Measurements from ENCODE around the gene CARS1. TPM values are rescaled to one million over a fixed set of nuclear protein-coding genes. Genes with fewer than 3 reads are reported as not detected.

The CARS1 gene
- total RNA-seq, 4 donors from 2014 or later, result 38.1 to 66.5 (median 40.9) TPM

GRCh38 chr11:2992997-2993325 lies 64.3 kb downstream of the CARS1 start:
- no peaks in the 10 kb centered on the region for H3K36me3 ChIP-seq
- DNase-seq (ENCODE audit: low spot score in 2 of 2), result no peak
- TF ChIP-seq POLR2A (IDR thresholded peaks at IDR 0.05) (no peak), EP300 (IDR thresholded peaks at IDR 0.05) (no peak), POLR2AphosphoS5 (IDR thresholded peaks at IDR 0.05) (no peak), CTCF (IDR thresholded peaks at IDR 0.05) (no peak)
- peak overlapping the region; percentile 94 for H3K4me3 ChIP-seq
- no peaks in the 10 kb centered on the region for H3K9me3 ChIP-seq
- H3K27me3 ChIP-seq, result no peaks in the 10 kb centered on the region
- 74% methylated on average over 2 of the region's 7 CpGs for WGBS
- H3K4me1 ChIP-seq, result peaks cover 40% of the 10 kb centered on the region
- no peak overlapping the region for H3K27ac ChIP-seq

DNA sequence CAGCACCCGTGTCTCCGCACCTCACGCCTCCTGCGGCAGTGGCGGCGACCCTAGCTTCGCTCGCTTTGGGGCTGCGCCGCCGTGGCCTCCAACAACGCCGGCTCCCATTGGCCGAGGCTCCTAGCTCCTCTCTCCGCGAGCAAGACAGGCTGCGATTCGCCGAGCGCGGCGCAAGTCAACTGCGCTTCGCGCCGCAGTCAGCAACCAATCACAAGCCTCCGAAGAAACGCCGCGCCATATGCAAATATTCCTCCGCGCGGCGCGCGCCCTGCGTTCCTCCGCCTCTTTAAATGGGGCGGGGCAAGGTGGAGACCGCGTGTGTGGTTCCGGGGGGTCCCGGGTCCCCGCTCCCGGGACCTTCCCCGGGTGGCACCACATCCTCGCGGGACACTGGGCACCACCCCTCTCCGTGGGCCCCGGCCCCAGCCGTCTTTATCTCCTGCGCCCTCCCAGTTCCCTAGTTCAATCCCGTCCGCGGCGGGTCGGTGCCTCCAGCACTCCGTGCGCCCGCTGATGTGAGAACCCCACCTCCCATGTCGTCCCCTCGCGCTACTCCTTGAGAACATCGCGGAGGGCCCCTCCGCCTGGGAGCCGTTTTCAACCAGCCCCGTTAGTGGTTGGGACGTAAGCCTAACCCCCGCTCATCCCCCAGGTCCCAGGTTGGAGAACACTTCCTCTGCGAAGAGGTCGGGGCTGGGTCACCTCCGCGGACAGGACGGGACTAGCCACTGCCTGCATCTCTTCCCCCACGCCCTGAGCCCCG lies 64.8 kb downstream of the CARS1 start, which contains the start of gene NAP1L4:
NAP1L4 (minus strand) TSS at position 96 of the 763 bp plus-strand sequence. CDS start 13,109 bp downstream, outside the sequence.
- TF ChIP-seq POLR2A (IDR thresholded peaks at IDR 0.05) (no peak), POLR2AphosphoS5 (IDR thresholded peaks at IDR 0.05) (peak in 2 of 3 donors; percentile 38 to 85)
- DNase-seq (ENCODE audit: low spot score in 2 of 2), result peak; percentile 97 to 99
- H3K27me3 ChIP-seq, result no peaks in the 10 kb centered on the region
- no peaks in the 10 kb centered on the region for H3K36me3 ChIP-seq
- H3K4me1 ChIP-seq, result peaks cover 46% of the 10 kb centered on the region
- no peaks in the 10 kb centered on the region for H3K9me3 ChIP-seq
- H3K27ac ChIP-seq, result peak within 1 kb of the TSS; percentile 99
- peak within 1 kb of the TSS; percentile 94 for H3K4me3 ChIP-seq
- under 1% methylated on average over 34 of the region's 77 CpGs for WGBS

DNA sequence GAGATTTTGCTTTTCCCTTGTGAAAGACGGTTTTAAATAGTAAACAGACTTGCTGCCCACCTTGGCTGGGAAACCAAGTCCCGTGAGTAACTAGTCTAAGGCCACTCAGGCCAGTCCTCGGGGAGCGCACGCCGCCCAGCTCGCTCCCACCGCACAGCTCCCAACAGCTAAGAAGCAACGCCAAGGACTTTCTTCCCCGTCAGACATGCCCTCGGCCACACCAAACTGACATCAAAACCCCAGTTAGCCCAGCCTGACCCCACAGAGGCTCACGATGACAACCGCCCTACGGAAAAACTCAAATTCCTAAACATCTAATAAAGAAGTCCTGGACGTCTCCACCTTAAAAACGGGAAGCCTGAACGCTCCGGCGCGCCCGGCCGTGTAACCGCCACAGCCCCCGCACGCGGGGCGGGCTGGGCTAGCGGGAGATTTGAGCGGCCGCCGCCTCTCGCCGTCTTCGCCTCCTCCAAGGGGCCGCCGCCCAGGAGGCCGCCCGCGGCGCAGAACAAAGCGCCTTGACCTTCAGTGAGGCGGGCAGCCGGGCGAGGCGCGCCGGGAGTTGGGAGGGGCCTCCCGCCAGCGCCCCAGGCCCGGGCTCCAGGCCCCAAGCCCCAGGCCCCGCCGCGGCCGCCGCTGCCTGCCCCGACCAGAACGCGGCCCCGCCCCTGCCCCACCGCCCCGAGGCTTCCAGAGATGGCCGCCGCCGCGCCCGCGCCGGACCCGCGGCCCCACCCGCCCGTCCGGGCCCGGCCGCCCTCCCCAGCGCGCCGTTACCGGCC lies 65.6 kb downstream of the CARS1 start:
- peak; percentile 64 to 83 for DNase-seq (ENCODE audit: low spot score in 2 of 2)
- peak overlapping the region; percentile 99 for H3K27ac ChIP-seq
- H3K4me3 ChIP-seq, result peak overlapping the region; percentile 94
- no peaks in the 10 kb centered on the region for H3K27me3 ChIP-seq
- no peaks in the 10 kb centered on the region for H3K36me3 ChIP-seq
- no peaks in the 10 kb centered on the region for H3K9me3 ChIP-seq
- peaks cover 52% of the 10 kb centered on the region for H3K4me1 ChIP-seq
- WGBS, result 0% methylated on average over 8 of the region's 79 CpGs
- TF ChIP-seq POLR2A (IDR thresholded peaks at IDR 0.05) (no peak), POLR2AphosphoS5 (IDR thresholded peaks at IDR 0.05) (peak in 1 of 3 donors; percentile 21)

- Histone ChIP-seq H3K36me3 (no peaks in the 10 kb centered on the region), H3K9me3 (no peaks in the 10 kb centered on the region), H3K27ac (peak overlapping the region; percentile 99), H3K4me3 (peak overlapping the region; percentile 94), H3K4me1 (peaks cover 53% of the 10 kb centered on the region), H3K27me3 (no peaks in the 10 kb centered on the region)
- 3% methylated on average over 17 of the region's 17 CpGs for WGBS
- no peak for TF ChIP-seq CTCF (IDR thresholded peaks at IDR 0.05)
- TF ChIP-seq POLR2A (IDR thresholded peaks at IDR 0.05), result no peak
- no peak for TF ChIP-seq EP300 (IDR thresholded peaks at IDR 0.05)
- TF ChIP-seq POLR2AphosphoS5 (IDR thresholded peaks at IDR 0.05), result no peak
- DNase-seq (ENCODE audit: low spot score in 2 of 2), result peak in 1 of 2 donors; percentile 56
Measured at GRCh38 chr11:2990617-2991451, 66.4 kb downstream of the CARS1 start.

- H3K36me3 ChIP-seq, result no peaks in the 10 kb centered on the region
- no peak for TF ChIP-seq EP300 (IDR thresholded peaks at IDR 0.05)
- TF ChIP-seq POLR2AphosphoS5 (IDR thresholded peaks at IDR 0.05), result no peak
- TF ChIP-seq POLR2A (IDR thresholded peaks at IDR 0.05), result no peak
- TF ChIP-seq CTCF (IDR thresholded peaks at IDR 0.05), result no peak
- no peaks in the 10 kb centered on the region for H3K27me3 ChIP-seq
- peak overlapping the region; percentile 49 for H3K27ac ChIP-seq
- DNase-seq (ENCODE audit: low spot score in 2 of 2), result no peak
- H3K4me3 ChIP-seq, result peak overlapping the region; percentile 94
- 32% methylated on average over 3 of the region's 3 CpGs for WGBS
- no peaks in the 10 kb centered on the region for H3K9me3 ChIP-seq
- H3K4me1 ChIP-seq, result peaks cover 53% of the 10 kb centered on the region
Measured at GRCh38 chr11:2989551-2989950, 67.7 kb downstream of the CARS1 start.

Measured in suprapubic skin (tissue), 4 donors.